Measurements from ENCODE around the gene BSN. TPM values are rescaled to one million over a fixed set of nuclear protein-coding genes. Genes with fewer than 3 reads are reported as not detected.

Gene BSN
- total RNA-seq, 4 donors from 2014 or later, result 0.44 to 1.8 (median 0.92) TPM

DNA sequence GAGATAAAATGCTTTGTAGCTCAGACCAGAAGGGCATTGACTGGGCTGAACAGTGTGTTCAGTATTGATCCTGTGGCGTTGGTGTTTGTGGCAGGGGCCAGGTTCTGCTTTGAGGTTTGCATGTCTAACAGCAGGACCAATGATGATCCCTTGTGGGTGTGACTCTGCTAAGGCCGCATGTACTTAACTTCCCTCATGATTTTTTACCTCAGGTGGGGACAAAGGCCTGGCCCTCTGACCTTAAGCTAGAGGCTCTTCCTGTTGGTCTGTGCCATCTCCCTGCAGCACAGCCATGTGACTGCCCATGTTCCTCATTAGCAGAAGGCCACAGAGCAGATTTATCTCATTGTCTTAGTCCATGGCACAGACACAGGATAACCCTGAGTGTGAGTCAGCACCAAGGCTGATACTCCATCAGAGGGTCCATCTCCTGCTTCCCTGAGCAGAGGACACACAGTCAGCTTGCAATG is 34.3 kb upstream of the BSN start:
- no peak for DNase-seq (ENCODE audit: low spot score in 2 of 2)
- no peaks in the 10 kb centered on the region for H3K9me3 ChIP-seq
- TF ChIP-seq EP300 (IDR thresholded peaks at IDR 0.05), result no peak
- no peak for TF ChIP-seq POLR2A (IDR thresholded peaks at IDR 0.05)
- TF ChIP-seq, protein P1, sequence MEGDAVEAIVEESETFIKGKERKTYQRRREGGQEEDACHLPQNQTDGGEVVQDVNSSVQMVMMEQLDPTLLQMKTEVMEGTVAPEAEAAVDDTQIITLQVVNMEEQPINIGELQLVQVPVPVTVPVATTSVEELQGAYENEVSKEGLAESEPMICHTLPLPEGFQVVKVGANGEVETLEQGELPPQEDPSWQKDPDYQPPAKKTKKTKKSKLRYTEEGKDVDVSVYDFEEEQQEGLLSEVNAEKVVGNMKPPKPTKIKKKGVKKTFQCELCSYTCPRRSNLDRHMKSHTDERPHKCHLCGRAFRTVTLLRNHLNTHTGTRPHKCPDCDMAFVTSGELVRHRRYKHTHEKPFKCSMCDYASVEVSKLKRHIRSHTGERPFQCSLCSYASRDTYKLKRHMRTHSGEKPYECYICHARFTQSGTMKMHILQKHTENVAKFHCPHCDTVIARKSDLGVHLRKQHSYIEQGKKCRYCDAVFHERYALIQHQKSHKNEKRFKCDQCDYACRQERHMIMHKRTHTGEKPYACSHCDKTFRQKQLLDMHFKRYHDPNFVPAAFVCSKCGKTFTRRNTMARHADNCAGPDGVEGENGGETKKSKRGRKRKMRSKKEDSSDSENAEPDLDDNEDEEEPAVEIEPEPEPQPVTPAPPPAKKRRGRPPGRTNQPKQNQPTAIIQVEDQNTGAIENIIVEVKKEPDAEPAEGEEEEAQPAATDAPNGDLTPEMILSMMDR (IDR thresholded peaks at IDR 0.05), result no peak
- peak overlapping the region in 3 of 4 donors; percentile 55 to 86 (median 76) for H3K27ac ChIP-seq
- peaks cover 0 to 84% (median 35%) of the 10 kb centered on the region in 4 donors for H3K4me1 ChIP-seq
- 28 to 63% methylated on average over 2 of the region's 2 CpGs for WGBS, 2 donors
- peaks cover 0 to 18% (median 0%) of the 10 kb centered on the region in 3 donors for H3K36me3 ChIP-seq
- no peak overlapping the region for H3K4me3 ChIP-seq
- H3K27me3 ChIP-seq, result no peaks in the 10 kb centered on the region

DNA sequence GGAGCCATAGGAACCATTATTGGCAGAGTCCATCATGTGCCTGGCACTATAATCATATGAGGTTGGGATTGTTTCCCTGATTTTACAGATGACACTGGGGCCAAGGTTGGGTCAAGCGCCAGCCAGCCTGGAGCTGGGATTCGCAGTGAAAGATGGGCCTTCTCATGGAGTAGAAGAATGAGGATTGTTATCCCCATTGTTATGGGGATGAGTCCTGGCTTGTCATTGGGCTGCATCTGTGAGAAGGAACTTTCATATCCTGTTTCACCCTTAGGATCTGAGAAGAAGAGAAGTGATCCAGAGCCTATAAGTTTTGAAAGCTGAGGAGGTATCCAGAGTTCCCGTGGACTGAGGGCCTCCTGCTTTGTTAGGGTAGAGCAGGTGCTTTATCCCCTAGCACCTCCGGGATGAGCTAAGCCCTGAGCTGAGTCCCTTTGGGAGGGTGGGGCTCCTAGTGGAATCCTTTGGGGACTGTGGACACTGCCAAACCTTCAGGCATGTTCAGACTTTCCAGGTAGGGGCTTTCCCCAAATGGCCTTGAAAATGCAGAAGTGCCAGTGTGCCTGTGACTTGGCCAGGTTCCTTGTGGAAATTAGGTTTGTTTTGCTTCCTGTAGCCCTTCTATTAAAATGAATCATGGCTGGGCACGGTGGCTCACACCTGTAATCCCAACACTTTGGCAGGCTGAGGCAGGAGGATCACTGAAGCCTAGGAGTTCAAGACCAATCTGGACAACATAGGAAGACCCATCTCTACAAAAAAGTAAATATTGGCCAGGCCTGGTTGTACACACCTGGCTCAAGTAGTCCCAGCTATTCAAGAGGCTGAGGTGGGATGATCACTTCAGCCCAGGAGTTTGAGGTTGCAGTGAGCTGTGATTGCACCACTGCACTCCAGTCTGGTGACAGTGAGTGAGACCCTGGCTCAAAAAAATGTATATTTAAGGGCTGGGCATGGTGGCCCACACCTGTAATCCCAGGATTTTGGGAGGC is 30.2 kb upstream of the BSN start:
- no peak for DNase-seq (ENCODE audit: low spot score in 2 of 2)
- Histone ChIP-seq H3K9me3 (no peaks in the 10 kb centered on the region), H3K27me3 (no peaks in the 10 kb centered on the region), H3K36me3 (peaks cover 0 to 10% (median 0%) of the 10 kb centered on the region in 3 donors), H3K27ac (peak overlapping the region in 2 of 4 donors; percentile 76 to 86), H3K4me1 (peaks cover 0 to 60% (median 28%) of the 10 kb centered on the region in 4 donors), H3K4me3 (no peak overlapping the region)
- WGBS, 2 donors, result 88 to 91% methylated on average over 5 of the region's 5 CpGs
- TF ChIP-seq EP300 (IDR thresholded peaks at IDR 0.05) (no peak), POLR2A (IDR thresholded peaks at IDR 0.05) (no peak)
- TF ChIP-seq, protein P1 (IDR thresholded peaks at IDR 0.05), result no peak

DNA sequence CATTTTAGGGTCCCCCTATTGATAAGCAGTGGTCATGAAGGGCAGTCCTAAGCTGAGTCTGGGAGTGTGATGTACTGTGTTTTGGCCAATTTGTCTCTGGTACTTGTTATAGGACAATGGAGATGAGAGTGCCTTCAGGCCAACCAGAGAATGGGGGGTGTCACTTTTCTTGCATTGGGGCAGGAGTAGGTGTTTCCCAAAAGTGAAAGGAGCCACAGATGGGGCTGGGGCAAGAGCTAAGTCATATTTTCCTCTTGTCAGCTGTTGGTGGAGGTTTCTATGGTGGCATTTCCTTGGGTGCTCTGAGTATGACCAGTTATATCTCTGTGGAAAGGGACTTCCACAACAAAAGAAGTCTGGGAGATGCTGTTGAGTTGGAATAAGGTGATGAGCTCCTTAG is 24.7 kb upstream of the BSN start:
- H3K36me3 ChIP-seq, result peaks cover 0 to 51% (median 15%) of the 10 kb centered on the region in 3 donors
- peaks cover 0 to 36% (median 7%) of the 10 kb centered on the region in 4 donors for H3K4me1 ChIP-seq
- H3K27me3 ChIP-seq, result no peaks in the 10 kb centered on the region
- no peak overlapping the region for H3K4me3 ChIP-seq
- DNase-seq (ENCODE audit: low spot score in 2 of 2), result no peak
- no peaks in the 10 kb centered on the region for H3K9me3 ChIP-seq
- peak overlapping the region in 1 of 4 donors; percentile 16 for H3K27ac ChIP-seq
- TF ChIP-seq EP300 (IDR thresholded peaks at IDR 0.05) (no peak), POLR2A (IDR thresholded peaks at IDR 0.05) (no peak)
- TF ChIP-seq, protein P1 (IDR thresholded peaks at IDR 0.05), result no peak

DNA sequence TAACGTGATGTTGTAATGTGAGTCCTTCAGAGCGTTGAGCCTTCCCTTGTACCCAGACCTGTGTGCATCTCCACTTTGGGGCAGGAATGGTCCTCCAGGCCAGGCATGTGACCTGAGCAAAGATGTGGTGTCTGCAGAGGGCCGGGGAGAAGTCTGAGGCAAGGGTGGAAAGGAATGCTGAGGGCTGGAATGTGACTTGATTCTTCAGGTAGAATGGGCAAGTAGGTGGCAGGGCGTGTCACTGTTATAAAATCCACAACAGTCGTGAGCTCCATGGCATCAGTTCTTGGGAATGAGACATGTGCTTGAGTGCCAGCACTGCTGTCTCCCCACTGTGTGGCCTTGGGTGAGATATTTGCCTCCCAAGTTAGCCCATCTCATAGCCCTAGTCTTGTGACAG is 24.0 kb upstream of the BSN start:
- WGBS, 2 donors, result 84 to 89% methylated on average over 5 of the region's 5 CpGs
- no peak for DNase-seq (ENCODE audit: low spot score in 2 of 2)
- TF ChIP-seq EP300 (IDR thresholded peaks at IDR 0.05) (no peak), POLR2A (IDR thresholded peaks at IDR 0.05) (no peak)
- TF ChIP-seq, protein P1 (IDR thresholded peaks at IDR 0.05), result no peak

DNA sequence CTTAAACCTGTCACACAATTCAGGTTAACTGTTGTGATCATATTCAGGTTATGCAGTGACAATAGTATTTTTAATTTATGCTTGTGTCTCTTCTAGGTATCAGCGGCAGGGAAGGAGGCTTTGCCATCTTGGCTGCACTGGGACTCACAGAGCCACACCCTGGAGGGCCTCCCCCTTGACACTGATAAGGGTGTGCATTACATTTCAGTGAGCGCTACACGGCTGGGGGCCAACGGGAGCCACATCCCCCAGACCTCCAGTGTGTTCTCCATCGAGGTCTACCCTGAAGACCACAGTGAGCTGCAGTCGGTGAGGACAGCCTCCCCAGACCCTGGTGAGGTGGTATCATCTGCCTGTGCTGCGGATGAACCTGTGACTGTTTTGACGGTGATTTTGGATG is 23.6 kb upstream of the BSN start:
- Histone ChIP-seq H3K4me1 (peaks cover 0 to 48% (median 17%) of the 10 kb centered on the region in 4 donors), H3K9me3 (no peaks in the 10 kb centered on the region), H3K4me3 (no peak overlapping the region), H3K27me3 (no peaks in the 10 kb centered on the region), H3K36me3 (peaks cover 0 to 43% (median 15%) of the 10 kb centered on the region in 3 donors), H3K27ac (no peak overlapping the region)
- WGBS, 2 donors, result 85 to 94% methylated on average over 8 of the region's 8 CpGs
- no peak for TF ChIP-seq POLR2A (IDR thresholded peaks at IDR 0.05)
- TF ChIP-seq, protein P1 (IDR thresholded peaks at IDR 0.05), result no peak
- DNase-seq (ENCODE audit: low spot score in 2 of 2), result no peak

More for the DNA sequence above, 24.0 kb upstream of the BSN start:
- Histone ChIP-seq H3K27me3 (no peaks in the 10 kb centered on the region), H3K27ac (peak overlapping the region in 1 of 4 donors; percentile 16), H3K4me3 (no peak overlapping the region), H3K36me3 (peaks cover 0 to 45% (median 15%) of the 10 kb centered on the region in 3 donors), H3K4me1 (peaks cover 0 to 43% (median 14%) of the 10 kb centered on the region in 4 donors), H3K9me3 (no peaks in the 10 kb centered on the region)
